Stimulated activated CD4-positive, alpha-beta T cell treated with anti-CD3 and anti-CD28 coated beads, Interleukin-15, amount 100 ng/mL, for 48 hours (primary cell): ENCODE data around the gene MORN1.
"Not testable (repeated sequence)": the region's sequence is repeated elsewhere in the genome, so short reads cannot be mapped to it uniquely, and the experiment has no call there.

Source experiments
- DNase-seq, 2 donors: peaks; one replicate each; pipeline ENCODE4 v3.0.0-alpha.2; 2020; ENCODE audit warnings: low read depth in 2 of 2

The MORN1 gene

DNA sequence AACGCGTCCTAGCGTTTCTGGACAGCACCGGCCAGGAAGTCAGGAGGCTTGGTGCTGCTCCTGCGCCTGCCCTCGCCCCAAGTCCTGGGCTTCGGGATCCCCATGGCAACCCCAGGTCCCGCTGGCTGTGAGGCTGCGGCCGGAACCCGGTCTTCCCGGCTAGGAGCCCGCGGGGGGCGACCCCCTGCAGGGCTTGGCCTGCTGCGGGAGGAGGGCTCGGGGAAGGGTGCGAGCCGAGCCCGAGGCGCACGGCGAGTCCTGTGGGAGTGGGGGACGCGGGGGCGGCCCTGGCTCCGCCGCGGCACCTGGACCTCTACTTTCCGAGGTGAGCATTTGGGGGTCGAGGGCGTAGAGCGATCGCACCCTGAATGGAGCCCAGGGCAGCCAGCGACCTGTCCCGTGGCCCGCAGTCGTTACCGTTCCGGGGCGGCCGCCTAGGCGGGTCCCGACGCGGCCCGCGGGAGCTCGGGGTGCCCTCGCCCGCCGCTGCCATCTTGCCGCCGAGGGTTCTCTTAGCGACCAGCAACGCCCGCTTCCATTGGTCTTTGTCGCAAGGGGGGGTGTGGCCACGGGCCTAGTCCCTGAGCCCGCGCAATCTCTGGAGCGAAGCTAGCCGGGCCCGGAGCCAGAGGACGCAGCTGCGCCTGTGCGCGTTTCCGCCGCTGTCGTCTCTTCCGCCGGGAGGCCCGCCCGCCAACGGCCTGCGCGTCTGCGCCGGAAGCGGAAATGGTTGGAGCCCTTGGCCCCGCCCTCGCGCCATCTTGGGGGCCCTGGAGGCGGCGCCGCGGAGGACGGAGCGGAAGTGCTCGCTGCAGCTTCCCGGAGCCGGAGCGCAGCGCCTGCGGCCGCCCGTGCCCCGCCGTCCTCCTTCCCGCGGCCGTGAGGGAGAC lies at the start of gene MORN1, which contains the start of gene RER1:
Gene MORN1 (minus strand): TSS at position 514 of the 890 bp plus-strand sequence. CDS start 21 bp downstream, at position 493.
Gene RER1 (plus strand): TSS at position 801 of the 890 bp plus-strand sequence. CDS start 3,950 bp downstream, outside the sequence.
- peak; percentile 97 to 99 for DNase-seq

- DNase-seq, result not testable (repeated sequence)
Observed at GRCh38 chr1:2440346-2440745, 49.0 kb upstream of the MORN1 start.

GRCh38 chr1:2439369-2439768 lies 48.0 kb upstream of the MORN1 start:
- DNase-seq, result no peak

GRCh38 chr1:2438641-2439040 lies 47.3 kb upstream of the MORN1 start:
- DNase-seq, result no peak

GRCh38 chr1:2438038-2438437 lies 46.7 kb upstream of the MORN1 start:
- DNase-seq, result no peak

GRCh38 chr1:2437617-2438016 lies 46.3 kb upstream of the MORN1 start:
- DNase-seq, result no peak

DNA sequence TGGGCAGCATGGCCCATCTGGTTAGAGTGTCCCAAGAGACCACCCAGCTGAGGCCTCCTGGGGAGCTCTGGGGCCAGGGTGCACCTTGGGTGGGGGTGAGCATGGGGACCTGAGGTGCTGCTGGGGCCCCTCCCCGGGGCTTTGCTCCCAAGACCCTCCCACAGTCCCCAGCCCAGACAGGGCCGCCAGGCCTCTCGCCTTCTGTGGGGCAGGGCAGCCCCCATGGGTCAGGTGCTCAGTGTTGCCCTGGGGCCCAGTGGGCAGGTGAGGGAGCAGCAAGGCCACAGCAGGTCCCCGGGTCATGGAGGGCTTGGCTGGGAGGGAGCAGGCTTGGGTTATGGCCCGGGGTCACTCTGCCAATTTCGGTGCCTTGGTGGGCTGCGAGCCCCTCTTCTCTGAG lies 45.5 kb upstream of the MORN1 start:
- no peak for DNase-seq

- DNase-seq, result no peak
Observed at GRCh38 chr1:2435746-2436355, 44.5 kb upstream of the MORN1 start.

GRCh38 chr1:2435091-2435490 lies 43.7 kb upstream of the MORN1 start:
- no peak for DNase-seq

- DNase-seq, result no peak
Observed at GRCh38 chr1:2433936-2434655, 42.7 kb upstream of the MORN1 start.

GRCh38 chr1:2433196-2433595 lies 41.8 kb upstream of the MORN1 start:
- DNase-seq, result no peak

DNA sequence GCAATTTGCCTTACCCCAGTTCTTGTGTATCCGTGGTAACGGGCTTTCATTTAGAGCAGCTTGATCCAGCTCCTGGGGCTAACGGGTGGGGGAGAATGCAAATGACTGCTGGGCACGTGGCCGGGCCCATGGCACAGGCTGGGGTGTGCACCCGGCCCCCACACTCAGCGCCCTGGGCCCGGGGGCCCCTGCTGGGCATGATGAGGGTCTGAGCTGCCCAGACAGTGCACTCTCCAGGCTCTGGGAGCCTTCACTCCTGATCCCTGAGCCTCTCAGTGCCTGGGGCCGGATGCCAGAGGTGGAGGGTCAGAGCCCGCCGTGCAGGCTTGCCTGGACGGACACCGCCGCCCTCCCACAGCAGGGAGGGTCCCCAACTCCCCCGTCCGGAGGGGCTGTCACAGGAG lies 41.1 kb upstream of the MORN1 start:
- no peak for DNase-seq

- no peak for DNase-seq
Observed at GRCh38 chr1:2431518-2431917, 40.2 kb upstream of the MORN1 start.

- no peak for DNase-seq
Observed at GRCh38 chr1:2431103-2431502, 39.7 kb upstream of the MORN1 start.

DNA sequence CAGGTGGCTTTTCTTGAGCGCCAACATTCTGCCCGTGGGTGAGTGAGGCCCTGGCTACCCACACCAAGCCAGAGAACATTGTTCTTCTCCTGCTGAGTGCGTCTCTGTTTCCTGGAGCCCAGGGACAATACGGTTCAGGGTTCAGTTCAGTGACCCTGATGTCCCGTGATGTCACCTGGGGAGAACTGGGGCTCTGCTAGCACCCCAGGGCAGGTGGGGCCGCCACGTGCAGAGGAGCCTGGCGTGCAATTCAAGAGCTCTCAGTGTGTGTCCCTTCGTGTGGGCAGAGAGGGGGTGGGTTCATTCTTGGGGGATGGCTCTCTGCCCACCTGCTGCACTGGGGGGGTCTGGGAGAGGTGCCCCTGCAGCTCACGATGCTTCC lies 39.2 kb upstream of the MORN1 start:
- no peak for DNase-seq

DNA sequence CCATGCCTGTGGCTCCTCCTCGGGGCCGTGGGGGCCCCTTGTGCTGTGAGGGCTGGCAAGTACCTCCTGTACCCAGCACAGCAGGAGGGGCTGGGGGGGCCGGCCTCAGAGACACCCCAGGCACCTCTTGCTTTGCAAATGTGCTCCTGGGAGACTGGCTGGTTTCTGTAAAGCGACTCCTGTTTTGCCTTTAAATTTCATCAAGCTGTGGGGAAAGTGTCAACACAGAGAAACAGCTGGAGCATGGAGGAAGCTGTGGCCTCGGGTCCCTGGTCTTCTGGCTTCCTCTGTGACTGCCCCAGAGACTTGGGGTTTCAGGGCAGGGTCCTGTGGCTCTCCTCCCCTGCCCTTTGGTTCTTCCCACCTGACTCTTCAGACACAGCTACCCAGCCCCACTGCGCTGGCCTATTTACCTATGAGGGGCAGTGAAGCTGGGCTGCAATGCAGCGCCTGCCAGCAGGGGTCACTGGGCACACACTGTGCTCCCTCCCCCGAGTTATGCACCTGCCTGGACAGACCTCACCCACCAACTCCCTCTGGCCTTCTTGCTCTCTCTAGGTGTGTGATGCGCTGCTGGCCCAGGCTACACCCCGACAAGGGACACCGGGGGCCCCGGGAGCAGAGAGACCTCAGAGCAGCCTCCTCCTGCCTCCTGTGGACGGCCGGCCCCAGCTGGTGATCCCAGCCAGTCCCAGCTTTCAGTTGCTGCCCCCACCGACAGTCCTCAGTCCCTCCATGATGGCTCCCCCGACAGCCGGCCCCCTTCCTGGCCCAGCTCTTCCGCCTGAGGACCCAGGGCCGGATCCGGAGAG lies 38.6 kb upstream of the MORN1 start:
- no peak for DNase-seq

DNA sequence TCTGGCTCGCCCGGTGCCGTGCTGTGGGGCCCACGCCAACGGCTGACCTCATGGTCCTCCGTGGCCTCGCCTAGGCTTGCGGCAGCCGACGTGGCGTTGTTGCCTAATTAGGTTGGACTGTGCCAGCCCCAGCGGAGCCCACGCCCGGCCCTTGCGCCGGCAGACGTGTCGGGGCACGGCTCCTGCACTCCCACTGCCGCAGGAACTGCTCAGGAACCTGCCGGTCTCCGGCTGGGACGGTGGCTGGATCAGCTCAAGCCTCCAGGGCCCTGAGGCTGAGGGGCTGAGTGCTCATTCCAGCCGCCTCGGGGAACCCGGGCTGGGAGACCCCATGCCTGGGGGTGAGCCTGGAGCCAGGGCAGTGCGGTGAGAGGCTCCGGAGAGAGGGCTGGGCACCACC lies 37.1 kb upstream of the MORN1 start:
- DNase-seq, result no peak

DNA sequence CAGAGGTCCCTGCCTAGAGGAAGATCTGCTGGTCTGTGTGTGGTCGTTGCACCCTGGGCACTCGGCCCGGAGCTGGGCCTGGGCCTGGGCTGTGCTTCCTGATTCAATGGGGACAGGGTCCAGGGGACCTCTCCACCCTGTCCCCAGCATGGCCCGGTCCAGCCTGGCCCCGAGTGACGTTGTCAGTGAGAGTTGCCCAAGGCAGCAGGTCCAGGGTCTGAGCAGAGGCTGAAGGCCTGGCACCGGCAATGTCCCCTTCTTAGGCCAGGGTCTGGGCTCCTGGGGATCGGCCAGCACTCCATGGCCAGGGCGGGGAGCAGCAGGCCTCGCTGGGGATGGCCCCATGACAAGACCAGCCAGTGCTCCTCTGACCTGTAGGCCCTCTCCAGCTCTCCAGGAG lies 36.6 kb upstream of the MORN1 start:
- no peak for DNase-seq

GRCh38 chr1:2427051-2427450 lies 35.7 kb upstream of the MORN1 start:
- DNase-seq, result no peak

- DNase-seq, result no peak
Observed at GRCh38 chr1:2426540-2426939, 35.2 kb upstream of the MORN1 start.

- no peak for DNase-seq
Observed at GRCh38 chr1:2425892-2426291, 34.5 kb upstream of the MORN1 start.

- DNase-seq, result no peak
Observed at GRCh38 chr1:2422523-2422922, 31.2 kb upstream of the MORN1 start.
